ENCODE measurements around the gene ZNF519.

GRCh38 chr18:14122097-14122496, 10.1 kb downstream of the ZNF519 start:
- TF ChIP-seq ZNF274 (IDR thresholded peaks at IDR 0.05; ENCODE audit: low read depth, low read length) (no peak), YY1 (IDR thresholded peaks at IDR 0.05; ENCODE audit: insufficient read depth, insufficient read length) (no peak)
